Calu3 (cell line): ENCODE data around the gene DNAJB5. TPM values are rescaled to one million over a fixed set of nuclear protein-coding genes. Genes with fewer than 3 reads are reported as not detected.
"Not testable (repeated sequence)": the region's sequence is repeated elsewhere in the genome, so short reads cannot be mapped to it uniquely, and the experiment has no call there.

Source experiments
- BruUV-seq: library from RNA; stranded (reverse); fragments of 400-500 nt; replicated peaks from 2 replicates; lab custom pipeline; 2021; lab: Mats Ljungman, UMichigan
- CTCF ChIA-PET: fragments of 300-600 bp; sonication (Branson Sonifier 250); formaldehyde crosslinking; loops from one replicate; lab custom pipeline; 2022; ENCODE audit warnings: antibody characterized with exemption; lab: Charles Lee
- DNase-seq: peaks from one replicate; pipeline ENCODE4 v3.0.0; 2022
- H3K27ac Mint-ChIP-seq: one replicate; pipeline ENCODE4 v1.8.0; 2022; ENCODE audit warnings: mixed read lengths; ENCODE audit not compliant: unreplicated experiment
- H3K27me3 Mint-ChIP-seq: one replicate; pipeline ENCODE4 v1.8.0; 2022; ENCODE audit warnings: mixed read lengths; ENCODE audit not compliant: unreplicated experiment
- H3K36me3 Mint-ChIP-seq: one replicate; pipeline ENCODE4 v1.8.0; 2022; ENCODE audit warnings: mild to moderate bottlenecking, moderate library complexity, mixed read lengths; ENCODE audit not compliant: insufficient read depth, unreplicated experiment
- H3K4me1 Mint-ChIP-seq: one replicate; pipeline ENCODE4 v1.8.0; 2022; ENCODE audit warnings: mild to moderate bottlenecking, low read depth, mixed read lengths; ENCODE audit not compliant: unreplicated experiment
- H3K4me3 Mint-ChIP-seq: one replicate; pipeline ENCODE4 v1.8.0; 2022; ENCODE audit warnings: mild to moderate bottlenecking, low read depth, moderate library complexity, mixed read lengths; ENCODE audit not compliant: unreplicated experiment
- H3K9me3 Mint-ChIP-seq: one replicate; pipeline ENCODE4 v1.8.0; 2022; ENCODE audit warnings: low read depth, mixed read lengths; ENCODE audit not compliant: unreplicated experiment
- CTCF ChIP-seq: fragments of 200-600 bp; IDR thresholded peaks from one replicate; pipeline ENCODE4 v1.8.0; 2022; ENCODE audit warnings: antibody characterized with exemption; ENCODE audit not compliant: unreplicated experiment
- intact Hi-C: fragments of 100-400 bp; cut with micrococcal nuclease; formaldehyde crosslinking; loops from one replicate; pipeline ENCODE4 v1.10.0; 2022; ENCODE audit not compliant: unreplicated experiment
- total RNA-seq: library from RNA; stranded (reverse); gene quantifications from 2 replicates; pipeline ENCODE4 v1.2.3, GENCODE V29; 2022

DNAJB5 gene
- total RNA-seq, 1 experiment from 2014 or later = 3.1 TPM

GRCh38 chr9:35002623-35003022 is 13.1 kb downstream of the DNAJB5 start:
- Mint-ChIP-seq H3K36me3 (peaks cover 7% of the 10 kb centered on the region), H3K27me3 (no peaks in the 10 kb centered on the region), H3K9me3 (no peaks in the 10 kb centered on the region), H3K4me3 (no peak overlapping the region), H3K27ac (no peak overlapping the region), H3K4me1 (no peaks in the 10 kb centered on the region)
- CTCF ChIA-PET = no interaction called here
- no TSS peak for BruUV-seq
- intact Hi-C loops = no loop called here
- DNase-seq = no peak
- TF ChIP-seq CTCF = no peak

GRCh38 chr9:35004299-35004698 is 14.8 kb downstream of the DNAJB5 start:
- not testable (repeated sequence) for H3K27ac Mint-ChIP-seq

GRCh38 chr9:35010351-35010958 is 20.9 kb downstream of the DNAJB5 start:
- CTCF ChIA-PET = no interaction called here
- intact Hi-C loops = no loop called here
- no peak for TF ChIP-seq CTCF
- BruUV-seq = no TSS peak
- peaks cover 7% of the 10 kb centered on the region for H3K9me3 Mint-ChIP-seq
- no peak for DNase-seq
- H3K27me3 Mint-ChIP-seq = no peaks in the 10 kb centered on the region
- no peak overlapping the region for H3K27ac Mint-ChIP-seq
- no peaks in the 10 kb centered on the region for H3K4me1 Mint-ChIP-seq
- H3K36me3 Mint-ChIP-seq = peaks cover 20% of the 10 kb centered on the region
- no peak overlapping the region for H3K4me3 Mint-ChIP-seq

More at GRCh38 chr9:35004299-35004698, 14.8 kb downstream of the DNAJB5 start:
- DNase-seq, H3K4me3 Mint-ChIP-seq, intact Hi-C loops, H3K36me3 Mint-ChIP-seq, H3K27me3 Mint-ChIP-seq, H3K9me3 Mint-ChIP-seq, BruUV-seq, H3K4me1 Mint-ChIP-seq, CTCF ChIA-PET: not testable (repeated sequence)

GRCh38 chr9:35014517-35014916 is 25.0 kb downstream of the DNAJB5 start:
- Mint-ChIP-seq H3K9me3 (peaks cover 10% of the 10 kb centered on the region), H3K4me1 (no peaks in the 10 kb centered on the region), H3K36me3 (peaks cover 21% of the 10 kb centered on the region), H3K4me3 (no peak overlapping the region), H3K27ac (no peak overlapping the region), H3K27me3 (no peaks in the 10 kb centered on the region)
- no peak for TF ChIP-seq CTCF
- BruUV-seq = no TSS peak
- intact Hi-C loops = no loop called here
- DNase-seq = no peak
- CTCF ChIA-PET = no interaction called here

- H3K36me3 Mint-ChIP-seq = peaks cover 19% of the 10 kb centered on the region
- H3K4me3 Mint-ChIP-seq, H3K9me3 Mint-ChIP-seq, DNase-seq, intact Hi-C loops, H3K4me1 Mint-ChIP-seq, BruUV-seq, CTCF ChIA-PET, H3K27ac Mint-ChIP-seq, H3K27me3 Mint-ChIP-seq: not testable (repeated sequence)
Measured at GRCh38 chr9:35023443-35023842, 33.9 kb downstream of the DNAJB5 start.
